GM19239 (cell line): ENCODE data around the gene SPIN2B.

Source experiments
- DNase-seq: peaks from one replicate; pipeline ENCODE4 v3.0.0; 2011; ENCODE audit warnings: low spot score; ENCODE audit not compliant: insufficient read length
- FAIRE-seq: peaks from 2 replicates; lab custom pipeline; 2011; peaks lifted over from hg19 to GRCh38; lab: Jason Lieb, UNC

The SPIN2B gene

GRCh38 chrX:57083143-57083542 lies 38.2 kb downstream of the SPIN2B start:
- FAIRE-seq (no peak), DNase-seq (no peak)

DNA sequence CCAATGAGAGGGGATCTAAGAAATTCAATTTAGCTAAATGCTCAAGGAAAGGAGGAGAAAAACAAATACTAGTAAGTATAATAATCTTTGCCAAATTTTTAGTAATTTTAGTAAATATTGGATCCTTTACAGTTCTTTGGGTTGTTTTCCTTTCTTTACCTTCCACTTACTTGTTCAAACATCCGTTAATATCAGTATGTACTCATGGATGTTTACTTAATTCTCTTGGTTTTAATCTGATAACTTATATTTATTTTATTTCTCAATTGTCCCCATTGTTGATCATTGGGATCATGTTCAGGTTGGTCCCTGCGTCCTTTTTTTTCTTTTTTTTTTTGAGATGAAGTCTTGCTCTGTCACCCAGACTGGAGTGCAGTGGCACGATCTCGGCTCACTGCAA lies 46.9 kb downstream of the SPIN2B start:
- no peak for DNase-seq
- no peak for FAIRE-seq

- FAIRE-seq (no peak), DNase-seq (no peak)
Measured at GRCh38 chrX:57070185-57070984, 51.0 kb downstream of the SPIN2B start.
